Mammary epithelial cell (primary cell): ENCODE measurements around the gene ARIH1.
"Not testable (repeated sequence)": the region's sequence is repeated elsewhere in the genome, so short reads cannot be mapped to it uniquely, and the experiment has no call there.

Experiments used
- CTCF ChIP-seq, 2 donors: IDR thresholded peaks in 1 of 2; conservative IDR thresholded peaks in 1 of 2; 2 replicates each; pipeline ENCODE4 v1.5.1; 2011 to 2012; ENCODE audit warnings: inconsistent platforms in 2 of 2, low read length in 2 of 2, mild to moderate bottlenecking in 2 of 2, control low read depth in 1 of 2, low read depth in 1 of 2; ENCODE audit not compliant: insufficient read depth in 1 of 2; ENCODE audit errors: extremely low read depth in 1 of 2
- EZH2 ChIP-seq: IDR thresholded peaks from 2 replicates; pipeline ENCODE4 v1.6.1; 2012; ENCODE audit warnings: low read length, inconsistent platforms, borderline replicate concordance

- not testable (repeated sequence) for TF ChIP-seq CTCF (conservative IDR thresholded peaks at IDR 0.05 in 1 of 2, IDR thresholded peaks at IDR 0.05 in 1 of 2; ENCODE audit: extremely low read depth in 1 of 2, insufficient read depth in 1 of 2, low read depth in 1 of 2, low read length in 2 of 2); EZH2
Measured at GRCh38 chr15:72608084-72608483, 134.0 kb downstream of the ARIH1 start.
